Measurements from ENCODE around the gene MLLT1. TPM values are rescaled to one million over a fixed set of nuclear protein-coding genes. Genes with fewer than 3 reads are reported as not detected.

Gene MLLT1
- polyA plus RNA-seq, 1 experiment: 12.3 TPM

DNA sequence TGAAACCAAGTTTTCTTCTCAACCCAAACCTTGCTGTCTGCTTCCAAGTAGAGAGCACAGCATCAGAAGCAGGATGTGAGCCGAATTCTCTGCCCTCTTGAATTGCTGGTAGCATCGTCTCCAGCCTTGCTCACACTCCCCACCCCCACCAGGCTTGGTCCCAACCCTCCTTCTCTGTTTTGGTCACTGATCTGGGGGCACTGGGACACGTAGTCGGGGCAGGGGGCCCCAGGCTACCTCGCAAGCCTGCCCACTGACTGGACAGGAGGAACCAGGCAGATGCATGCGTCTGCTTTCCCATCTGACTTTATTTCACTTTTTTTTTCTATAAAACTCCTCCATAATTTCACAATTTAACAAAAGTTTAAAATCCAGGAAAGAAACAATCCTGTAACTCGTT, 69.7 kb downstream of the MLLT1 start:
- DNase-seq (ENCODE audit: low read depth, low spot score): no peak
- ChIA-PET POLR2A (no interaction called here), CTCF (no interaction called here)
- Histone ChIP-seq H3K27me3 (ENCODE audit: control insufficient read depth, insufficient read depth, low read length) (no peaks in the 10 kb centered on the region), H3K4me3 (ENCODE audit: low read depth, low read length) (no peak overlapping the region), H3K27ac (ENCODE audit: low read depth, low read length) (no peak overlapping the region), H3K9me3 (ENCODE audit: control insufficient read depth, insufficient read depth, low read length) (no peaks in the 10 kb centered on the region)
- TF ChIP-seq, protein P1, sequence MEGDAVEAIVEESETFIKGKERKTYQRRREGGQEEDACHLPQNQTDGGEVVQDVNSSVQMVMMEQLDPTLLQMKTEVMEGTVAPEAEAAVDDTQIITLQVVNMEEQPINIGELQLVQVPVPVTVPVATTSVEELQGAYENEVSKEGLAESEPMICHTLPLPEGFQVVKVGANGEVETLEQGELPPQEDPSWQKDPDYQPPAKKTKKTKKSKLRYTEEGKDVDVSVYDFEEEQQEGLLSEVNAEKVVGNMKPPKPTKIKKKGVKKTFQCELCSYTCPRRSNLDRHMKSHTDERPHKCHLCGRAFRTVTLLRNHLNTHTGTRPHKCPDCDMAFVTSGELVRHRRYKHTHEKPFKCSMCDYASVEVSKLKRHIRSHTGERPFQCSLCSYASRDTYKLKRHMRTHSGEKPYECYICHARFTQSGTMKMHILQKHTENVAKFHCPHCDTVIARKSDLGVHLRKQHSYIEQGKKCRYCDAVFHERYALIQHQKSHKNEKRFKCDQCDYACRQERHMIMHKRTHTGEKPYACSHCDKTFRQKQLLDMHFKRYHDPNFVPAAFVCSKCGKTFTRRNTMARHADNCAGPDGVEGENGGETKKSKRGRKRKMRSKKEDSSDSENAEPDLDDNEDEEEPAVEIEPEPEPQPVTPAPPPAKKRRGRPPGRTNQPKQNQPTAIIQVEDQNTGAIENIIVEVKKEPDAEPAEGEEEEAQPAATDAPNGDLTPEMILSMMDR (IDR thresholded peaks at IDR 0.05; ENCODE audit: low read depth, low read length): no peak

DNA sequence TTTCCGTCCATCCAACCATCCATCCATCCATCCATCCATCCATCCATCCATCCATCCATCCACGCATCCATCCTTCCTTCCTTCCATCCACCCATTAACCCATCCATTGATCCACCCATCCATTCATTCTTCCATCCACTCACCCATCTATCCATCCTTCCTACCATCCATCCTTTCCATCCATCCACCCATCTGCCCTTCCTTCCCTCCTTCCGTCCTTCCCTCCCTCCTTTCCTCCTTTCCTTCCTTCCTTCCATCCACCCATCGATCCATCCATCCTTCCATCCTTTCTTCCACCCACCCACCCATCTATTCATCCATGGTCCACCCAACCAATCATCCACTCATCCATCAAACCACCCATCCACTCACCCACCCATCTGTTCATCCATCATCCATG, 70.1 kb downstream of the MLLT1 start:
- TF ChIP-seq, protein P1 (IDR thresholded peaks at IDR 0.05; ENCODE audit: low read depth, low read length): no peak
- ChIA-PET CTCF (interaction anchor here (2.8 kb wide), 1 partner anchor 9 kb away, joined by 18 read pairs; no protein-coding TSS in a partner anchor), POLR2A (no interaction called here)
- no peak overlapping the region for H3K4me3 ChIP-seq (ENCODE audit: low read depth, low read length)
- DNase-seq (ENCODE audit: low read depth, low spot score): no peak
- H3K27me3 ChIP-seq (ENCODE audit: control insufficient read depth, insufficient read depth, low read length): no peaks in the 10 kb centered on the region
- no peaks in the 10 kb centered on the region for H3K9me3 ChIP-seq (ENCODE audit: control insufficient read depth, insufficient read depth, low read length)
- H3K27ac ChIP-seq (ENCODE audit: low read depth, low read length): no peak overlapping the region

DNA sequence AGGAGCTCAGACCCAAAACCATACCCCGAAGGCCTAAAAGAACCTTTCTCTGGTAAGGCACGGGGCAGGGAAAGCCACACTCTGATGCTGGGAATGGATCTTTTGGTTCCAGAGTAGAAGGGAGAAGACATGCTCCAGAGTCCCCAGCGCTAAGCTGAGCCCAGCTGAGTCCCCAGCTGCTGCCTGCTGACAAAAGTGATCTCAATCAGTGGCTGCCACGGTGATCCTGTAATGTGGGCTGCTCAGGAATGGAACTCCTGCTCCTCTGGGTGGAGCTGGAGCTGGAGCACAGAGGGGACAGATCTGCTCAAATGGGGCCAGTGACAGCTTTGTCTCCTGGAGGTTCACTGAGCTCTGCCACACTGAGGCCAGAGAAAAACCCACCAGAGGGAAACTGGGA, 70.5 kb downstream of the MLLT1 start:
- DNase-seq (ENCODE audit: low read depth, low spot score): no peak
- TF ChIP-seq, protein P1 (IDR thresholded peaks at IDR 0.05; ENCODE audit: low read depth, low read length): no peak
- H3K9me3 ChIP-seq (ENCODE audit: control insufficient read depth, insufficient read depth, low read length): no peaks in the 10 kb centered on the region
- ChIA-PET CTCF (interaction anchor here (0.6 to 2.8 kb wide), 2 partner anchors 10 to 430 kb away, joined by 5 to 18 read pairs; no protein-coding TSS in a partner anchor), POLR2A (no interaction called here)
- H3K27ac ChIP-seq (ENCODE audit: low read depth, low read length): no peak overlapping the region
- no peak overlapping the region for H3K4me3 ChIP-seq (ENCODE audit: low read depth, low read length)
- no peaks in the 10 kb centered on the region for H3K27me3 ChIP-seq (ENCODE audit: control insufficient read depth, insufficient read depth, low read length)

DNA sequence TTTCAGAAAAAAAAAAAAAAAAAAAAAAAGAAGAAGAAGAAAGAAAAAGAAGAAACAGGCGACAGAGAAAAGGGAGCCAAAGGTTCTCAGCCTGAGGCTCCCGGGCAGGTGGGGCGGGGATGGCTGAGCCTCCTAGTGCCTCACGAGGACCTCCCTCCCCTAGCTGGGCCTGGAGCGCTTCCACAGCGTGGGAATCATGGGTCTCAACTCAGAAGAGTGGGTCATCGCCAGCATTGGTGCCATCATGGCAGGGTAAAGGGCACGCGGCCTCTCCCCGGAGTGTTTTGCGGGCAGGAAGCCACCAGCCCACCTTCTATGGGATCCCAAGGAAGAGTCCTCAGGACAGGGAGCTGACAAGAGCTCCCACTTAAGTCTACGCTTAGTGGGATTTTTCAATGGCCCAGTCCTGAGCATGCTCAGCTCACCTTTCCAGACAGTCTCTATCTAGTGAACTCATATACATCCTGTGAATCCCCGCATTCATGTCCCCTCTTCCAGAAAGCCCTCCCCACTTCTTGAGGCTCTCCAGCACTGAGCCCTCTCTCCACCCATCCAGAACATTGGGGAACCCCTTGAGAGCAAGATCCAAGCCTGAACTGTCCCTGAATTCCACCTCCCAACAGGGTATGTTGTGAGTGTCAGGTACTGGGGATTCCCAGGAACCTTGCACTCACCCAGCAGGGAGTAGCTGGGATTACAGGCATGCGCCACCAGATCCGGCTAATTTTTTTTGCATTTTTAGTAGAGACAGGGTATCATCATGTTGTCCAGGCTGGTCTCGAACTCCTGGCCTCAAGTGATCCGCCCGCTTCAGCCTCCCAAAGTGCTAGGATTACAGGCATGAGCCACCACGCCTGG, 74.7 kb downstream of the MLLT1 start:
- ChIA-PET CTCF (interaction anchor here (0.7 to 3.3 kb wide), 3 partner anchors 13 to 157 kb away, joined by 3 to 17 read pairs (median 3); no protein-coding TSS in a partner anchor), POLR2A (no interaction called here)
- no peak for DNase-seq (ENCODE audit: low read depth, low spot score)

DNA sequence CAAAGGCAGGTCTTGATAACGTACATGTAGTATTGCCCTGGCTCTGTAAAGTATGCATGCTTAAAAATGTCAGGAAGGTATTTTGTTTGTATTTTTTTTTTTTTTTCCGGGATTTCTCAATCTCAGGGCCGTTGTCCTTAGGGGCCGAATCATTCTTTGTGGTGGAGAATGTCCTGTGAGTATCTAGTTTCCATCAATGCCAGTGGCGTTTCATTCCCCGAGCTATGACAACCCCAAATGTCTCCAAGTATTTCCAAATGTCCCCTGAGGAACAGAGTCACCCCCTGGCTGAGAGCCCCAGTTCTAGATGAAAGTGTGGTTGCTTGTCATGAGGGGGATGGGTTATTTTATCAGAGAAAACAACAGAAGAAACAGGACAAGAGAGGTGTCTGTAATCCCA, 75.6 kb downstream of the MLLT1 start:
- ChIA-PET POLR2A (no interaction called here), CTCF (interaction anchor here (3.3 kb wide), 1 partner anchor 14 kb away, joined by 17 read pairs; no protein-coding TSS in a partner anchor)
- TF ChIP-seq, protein P1 (IDR thresholded peaks at IDR 0.05; ENCODE audit: low read depth, low read length): no peak
- H3K27ac ChIP-seq (ENCODE audit: low read depth, low read length): no peak overlapping the region
- H3K27me3 ChIP-seq (ENCODE audit: control insufficient read depth, insufficient read depth, low read length): no peaks in the 10 kb centered on the region
- no peak for DNase-seq (ENCODE audit: low read depth, low spot score)
- H3K4me3 ChIP-seq (ENCODE audit: low read depth, low read length): no peak overlapping the region
- no peaks in the 10 kb centered on the region; the same call in 1 of the 2 replicates for H3K9me3 ChIP-seq (ENCODE audit: control insufficient read depth, insufficient read depth, low read length)

More for the DNA sequence above, 74.7 kb downstream of the MLLT1 start:
- Histone ChIP-seq H3K27me3 (ENCODE audit: control insufficient read depth, insufficient read depth, low read length) (no peaks in the 10 kb centered on the region), H3K4me3 (ENCODE audit: low read depth, low read length) (no peak overlapping the region), H3K9me3 (ENCODE audit: control insufficient read depth, insufficient read depth, low read length) (no peaks in the 10 kb centered on the region), H3K27ac (ENCODE audit: low read depth, low read length) (no peak overlapping the region)
- TF ChIP-seq, protein P1 (IDR thresholded peaks at IDR 0.05; ENCODE audit: low read depth, low read length): no peak

All from AG04450 (cell line).